DND-41 (cell line): ENCODE data around the gene TALDO1.

Experiments
- ATAC-seq: fragments of 200-7000 bp; cut with Tn5 transposase; 3 replicates; pipeline ENCODE4 v1.9.1; 2021; ENCODE audit warnings: low read depth; ENCODE audit not compliant: insufficient read depth
- DNase-seq: peaks from one replicate; pipeline ENCODE4 v3.0.0-alpha.2; 2020
- H2AFZ ChIP-seq: 2 replicates; pipeline ENCODE4 v1.6.0; 2012; ENCODE audit warnings: low read depth, low read length
- H3K27ac ChIP-seq: 2 replicates; pipeline ENCODE4 v1.5.1; 2012; ENCODE audit warnings: low read length, inconsistent platforms
- H3K27me3 ChIP-seq: fragments of 200-600 bp; sonication (generic); 2 replicates; pipeline ENCODE4 v1.6.0; 2012; ENCODE audit warnings: low read length, mild to moderate bottlenecking, inconsistent platforms; ENCODE audit not compliant: insufficient read depth, poor library complexity
- H3K36me3 ChIP-seq: 2 replicates; pipeline ENCODE4 v1.5.1; 2012; ENCODE audit warnings: low read length, inconsistent platforms; ENCODE audit not compliant: insufficient read depth
- H3K4me1 ChIP-seq: 2 replicates; pipeline ENCODE4 v1.5.1; 2012; ENCODE audit warnings: mild to moderate bottlenecking, low read length; ENCODE audit not compliant: insufficient read depth
- H3K4me2 ChIP-seq: 2 replicates; pipeline ENCODE4 v1.6.0; 2012; ENCODE audit warnings: mild to moderate bottlenecking, moderate library complexity, low read length, inconsistent platforms; ENCODE audit not compliant: insufficient read depth
- H3K4me3 ChIP-seq, 2 experiments: fragments of 200-600 bp in 1 of 2; shearing (Covaris generic) in 1 of 2; 2 replicates each; pipeline ENCODE4 v1.5.1; 2012 to 2016; ENCODE audit warnings: inconsistent platforms in 2 of 2, low read length in 2 of 2, mild to moderate bottlenecking in 2 of 2, low read depth in 1 of 2, moderate library complexity in 1 of 2
- H3K79me2 ChIP-seq: 2 replicates; pipeline ENCODE4 v1.6.0; 2012; ENCODE audit warnings: low read length, inconsistent platforms; ENCODE audit not compliant: insufficient read depth
- H3K9ac ChIP-seq: 2 replicates; pipeline ENCODE4 v1.6.0; 2012; ENCODE audit warnings: low read depth, mild to moderate bottlenecking, inconsistent platforms, low read length, moderate library complexity
- H3K9me3 ChIP-seq: 2 replicates; pipeline ENCODE4 v1.5.1; 2012; ENCODE audit warnings: low read length, moderate library complexity, mild to moderate bottlenecking, inconsistent platforms; ENCODE audit not compliant: insufficient read depth, severe bottlenecking
- H4K20me1 ChIP-seq: 2 replicates; pipeline ENCODE4 v1.6.0; 2012; ENCODE audit warnings: low read length; ENCODE audit not compliant: insufficient read depth
- EZH2 ChIP-seq: IDR thresholded peaks from 3 replicates; pipeline ENCODE4 v1.6.1; 2012; ENCODE audit warnings: borderline replicate concordance, low read depth, mild to moderate bottlenecking, moderate library complexity, low read length, inconsistent platforms; ENCODE audit not compliant: severe bottlenecking
- TF ChIP-seq, protein P1 (sequence below): IDR thresholded peaks from 2 replicates; pipeline ENCODE4 v1.5.1; 2012; ENCODE audit warnings: borderline replicate concordance, low read length, moderate library complexity, mild to moderate bottlenecking; ENCODE audit not compliant: poor library complexity, severe bottlenecking; ENCODE audit errors: extremely low read depth

TALDO1 gene

GRCh38 chr11:724049-724777, 23.1 kb upstream of the TALDO1 start:
- H2AFZ ChIP-seq = no peak overlapping the region
- DNase-seq = no peak
- no peaks in the 10 kb centered on the region for H3K27me3 ChIP-seq
- no peaks in the 10 kb centered on the region for H3K36me3 ChIP-seq
- no peak overlapping the region for H3K4me3 ChIP-seq
- no peak for ATAC-seq
- no peak for TF ChIP-seq EZH2
- TF ChIP-seq, protein P1, sequence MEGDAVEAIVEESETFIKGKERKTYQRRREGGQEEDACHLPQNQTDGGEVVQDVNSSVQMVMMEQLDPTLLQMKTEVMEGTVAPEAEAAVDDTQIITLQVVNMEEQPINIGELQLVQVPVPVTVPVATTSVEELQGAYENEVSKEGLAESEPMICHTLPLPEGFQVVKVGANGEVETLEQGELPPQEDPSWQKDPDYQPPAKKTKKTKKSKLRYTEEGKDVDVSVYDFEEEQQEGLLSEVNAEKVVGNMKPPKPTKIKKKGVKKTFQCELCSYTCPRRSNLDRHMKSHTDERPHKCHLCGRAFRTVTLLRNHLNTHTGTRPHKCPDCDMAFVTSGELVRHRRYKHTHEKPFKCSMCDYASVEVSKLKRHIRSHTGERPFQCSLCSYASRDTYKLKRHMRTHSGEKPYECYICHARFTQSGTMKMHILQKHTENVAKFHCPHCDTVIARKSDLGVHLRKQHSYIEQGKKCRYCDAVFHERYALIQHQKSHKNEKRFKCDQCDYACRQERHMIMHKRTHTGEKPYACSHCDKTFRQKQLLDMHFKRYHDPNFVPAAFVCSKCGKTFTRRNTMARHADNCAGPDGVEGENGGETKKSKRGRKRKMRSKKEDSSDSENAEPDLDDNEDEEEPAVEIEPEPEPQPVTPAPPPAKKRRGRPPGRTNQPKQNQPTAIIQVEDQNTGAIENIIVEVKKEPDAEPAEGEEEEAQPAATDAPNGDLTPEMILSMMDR = no peak
- H3K4me1 ChIP-seq = peaks cover 7% of the 10 kb centered on the region
- H3K27ac ChIP-seq = no peak overlapping the region
- no peak overlapping the region for H3K4me2 ChIP-seq
- peaks cover 15% of the 10 kb centered on the region for H4K20me1 ChIP-seq
- H3K79me2 ChIP-seq = no peaks in the 10 kb centered on the region
- no peak overlapping the region for H3K9ac ChIP-seq
- no peaks in the 10 kb centered on the region for H3K9me3 ChIP-seq

DNA sequence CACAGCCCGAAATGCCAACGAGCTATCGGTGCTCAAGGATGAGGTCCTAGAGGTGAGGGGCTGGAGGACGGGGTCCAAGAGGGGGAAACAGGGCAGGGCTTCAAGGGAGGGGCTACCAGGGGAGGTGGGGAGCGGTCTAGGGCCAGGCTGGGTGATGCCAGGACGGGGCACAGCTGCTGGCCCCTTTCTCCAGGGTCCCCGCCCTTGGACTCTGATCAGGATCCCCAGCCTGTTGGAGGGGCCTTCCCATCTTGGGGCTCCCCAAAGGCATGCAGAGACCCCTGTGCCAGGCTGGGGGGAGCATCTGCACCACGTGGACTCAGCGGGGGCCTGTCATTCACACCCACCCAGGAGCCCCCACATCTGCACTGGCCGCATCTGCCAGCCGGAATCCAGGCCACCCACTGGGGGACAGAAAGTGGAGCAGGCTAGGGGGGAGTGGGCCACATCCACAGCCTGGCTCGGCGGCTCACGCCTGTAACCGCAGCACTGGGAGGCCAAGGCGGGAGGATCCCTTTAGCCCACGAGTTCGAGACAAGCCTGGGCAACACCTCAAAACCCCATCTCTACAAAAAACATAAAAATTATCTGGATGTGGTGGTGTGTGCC, 22.4 kb upstream of the TALDO1 start:
- Histone ChIP-seq H3K4me1 (peaks cover 7% of the 10 kb centered on the region), H3K36me3 (no peaks in the 10 kb centered on the region), H2AFZ (no peak overlapping the region), H3K9me3 (no peaks in the 10 kb centered on the region), H3K27me3 (no peaks in the 10 kb centered on the region), H3K27ac (no peak overlapping the region), H3K4me3 (no peak overlapping the region), H3K79me2 (no peaks in the 10 kb centered on the region), H3K9ac (no peak overlapping the region), H4K20me1 (peaks cover 15% of the 10 kb centered on the region), H3K4me2 (no peak overlapping the region)
- DNase-seq (no peak), ATAC-seq (no peak)
- no peak for TF ChIP-seq EZH2
- TF ChIP-seq, protein P1 = no peak

GRCh38 chr11:725624-726202, 21.6 kb upstream of the TALDO1 start:
- H2AFZ ChIP-seq = no peak overlapping the region
- H3K9ac ChIP-seq = no peak overlapping the region
- H3K27ac ChIP-seq = no peak overlapping the region
- H3K4me3 ChIP-seq = no peak overlapping the region
- DNase-seq = no peak
- peaks cover 7% of the 10 kb centered on the region for H3K4me1 ChIP-seq
- H3K27me3 ChIP-seq = no peaks in the 10 kb centered on the region
- TF ChIP-seq, protein P1 = no peak
- TF ChIP-seq EZH2 = no peak
- H3K9me3 ChIP-seq = no peaks in the 10 kb centered on the region
- no peaks in the 10 kb centered on the region for H3K36me3 ChIP-seq
- H3K79me2 ChIP-seq = no peaks in the 10 kb centered on the region
- no peak for ATAC-seq
- no peak overlapping the region for H3K4me2 ChIP-seq
- H4K20me1 ChIP-seq = peaks cover 15% of the 10 kb centered on the region
